ENCODE data around the gene CEP128. TPM values are rescaled to one million over a fixed set of nuclear protein-coding genes. Genes with fewer than 3 reads are reported as not detected.

CEP128 gene
- polyA plus RNA-seq, 1 of the 3 experiments (the other 2 are of a cell fraction): 1.2 TPM

- TF ChIP-seq ELF1 (IDR thresholded peaks at IDR 0.05): no peak
These were observed 436.8 kb downstream of the CEP128 start (continued) for GRCh38 chr14:80504781-80505180.

- Histone ChIP-seq H3K27me3 (ENCODE audit: insufficient read depth) (no peaks in the 10 kb centered on the region), H3K4me2 (no peak overlapping the region), H3K4me1 (ENCODE audit: control insufficient read depth in 1 of 2, insufficient read depth in 2 of 2, low read depth in 1 of 2, low read length in 1 of 2) (no peaks in the 10 kb centered on the region), H3K27ac (ENCODE audit: low read depth in 2 of 2, low read length in 1 of 2) (no peak overlapping the region), H3K79me2 (ENCODE audit: insufficient read depth) (no peaks in the 10 kb centered on the region), H3K9me3 (no peaks in the 10 kb centered on the region), H3K36me3 (replicated peaks in 1 of 2; ENCODE audit: control insufficient read depth in 1 of 2, insufficient read depth in 2 of 2, low read length in 1 of 2) (no peaks in the 10 kb centered on the region), H3K9ac (no peak overlapping the region), H2AFZ (ENCODE audit: low read depth) (no peak overlapping the region), H3K4me3 (ENCODE audit: low read depth in 2 of 2, low read length in 1 of 2) (no peak overlapping the region), H3K9me2 (0 out of 2 replicates have a peak, but pooled peaks cover 5% of the 10 kb centered on the region), H4K20me1 (ENCODE audit: insufficient read depth) (no peaks in the 10 kb centered on the region), H3F3A (replicated peaks; ENCODE audit: insufficient read depth) (no peaks in the 10 kb centered on the region)
- 97% methylated on average over 2 of the region's 2 CpGs for WGBS (ENCODE audit: low lambda C conversion rate)
- ChIA-PET POLR2A (no interaction called here), CTCF (no interaction called here)
- no peak for DNase-seq
- TF ChIP-seq CHD2 (IDR thresholded peaks at IDR 0.05; ENCODE audit: low read length, partially characterized antibody) (no peak), MEF2A (IDR thresholded peaks at IDR 0.05; ENCODE audit: borderline replicate concordance, low read depth) (no peak), GATA2 (CRISPR knock-in tag; IDR thresholded peaks at IDR 0.05) (no peak), YY1 (IDR thresholded peaks at IDR 0.05; ENCODE audit: low read depth) (no peak), SIN3A (IDR thresholded peaks at IDR 0.05; ENCODE audit: borderline replicate concordance, low read depth, low read length) (no peak), FOSL2 (IDR thresholded peaks at IDR 0.05; ENCODE audit: borderline replicate concordance, low read depth) (no peak), NRF1 (IDR thresholded peaks at IDR 0.05; ENCODE audit: low read depth, low read length) (no peak), RXRA (IDR thresholded peaks at IDR 0.05; ENCODE audit: borderline replicate concordance, low read depth) (no peak), RAD21 (IDR thresholded peaks at IDR 0.05; ENCODE audit: low read length) (no peak), TCF12 (IDR thresholded peaks at IDR 0.05) (no peak), NFIC (IDR thresholded peaks at IDR 0.05; ENCODE audit: borderline replicate concordance) (no peak), MAX (IDR thresholded peaks at IDR 0.05; ENCODE audit: low read depth) (no peak)
- TF ChIP-seq, protein P1, sequence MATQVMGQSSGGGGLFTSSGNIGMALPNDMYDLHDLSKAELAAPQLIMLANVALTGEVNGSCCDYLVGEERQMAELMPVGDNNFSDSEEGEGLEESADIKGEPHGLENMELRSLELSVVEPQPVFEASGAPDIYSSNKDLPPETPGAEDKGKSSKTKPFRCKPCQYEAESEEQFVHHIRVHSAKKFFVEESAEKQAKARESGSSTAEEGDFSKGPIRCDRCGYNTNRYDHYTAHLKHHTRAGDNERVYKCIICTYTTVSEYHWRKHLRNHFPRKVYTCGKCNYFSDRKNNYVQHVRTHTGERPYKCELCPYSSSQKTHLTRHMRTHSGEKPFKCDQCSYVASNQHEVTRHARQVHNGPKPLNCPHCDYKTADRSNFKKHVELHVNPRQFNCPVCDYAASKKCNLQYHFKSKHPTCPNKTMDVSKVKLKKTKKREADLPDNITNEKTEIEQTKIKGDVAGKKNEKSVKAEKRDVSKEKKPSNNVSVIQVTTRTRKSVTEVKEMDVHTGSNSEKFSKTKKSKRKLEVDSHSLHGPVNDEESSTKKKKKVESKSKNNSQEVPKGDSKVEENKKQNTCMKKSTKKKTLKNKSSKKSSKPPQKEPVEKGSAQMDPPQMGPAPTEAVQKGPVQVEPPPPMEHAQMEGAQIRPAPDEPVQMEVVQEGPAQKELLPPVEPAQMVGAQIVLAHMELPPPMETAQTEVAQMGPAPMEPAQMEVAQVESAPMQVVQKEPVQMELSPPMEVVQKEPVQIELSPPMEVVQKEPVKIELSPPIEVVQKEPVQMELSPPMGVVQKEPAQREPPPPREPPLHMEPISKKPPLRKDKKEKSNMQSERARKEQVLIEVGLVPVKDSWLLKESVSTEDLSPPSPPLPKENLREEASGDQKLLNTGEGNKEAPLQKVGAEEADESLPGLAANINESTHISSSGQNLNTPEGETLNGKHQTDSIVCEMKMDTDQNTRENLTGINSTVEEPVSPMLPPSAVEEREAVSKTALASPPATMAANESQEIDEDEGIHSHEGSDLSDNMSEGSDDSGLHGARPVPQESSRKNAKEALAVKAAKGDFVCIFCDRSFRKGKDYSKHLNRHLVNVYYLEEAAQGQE (IDR thresholded peaks at IDR 0.05; ENCODE audit: low read depth, low read length): no peak
These were observed 443.0 kb downstream of the CEP128 start for GRCh38 chr14:80498533-80498932.

GRCh38 chr14:80496090-80496489 lies 445.4 kb downstream of the CEP128 start:
- Histone ChIP-seq H3K79me2 (ENCODE audit: insufficient read depth) (no peaks in the 10 kb centered on the region), H3K9ac (no peak overlapping the region), H3K4me3 (ENCODE audit: low read depth in 2 of 2, low read length in 1 of 2) (no peak overlapping the region), H4K20me1 (ENCODE audit: insufficient read depth) (no peaks in the 10 kb centered on the region), H3F3A (replicated peaks; ENCODE audit: insufficient read depth) (no peaks in the 10 kb centered on the region), H3K9me3 (no peaks in the 10 kb centered on the region), H3K27ac (ENCODE audit: low read depth in 2 of 2, low read length in 1 of 2) (no peak overlapping the region), H3K4me2 (no peak overlapping the region), H3K27me3 (ENCODE audit: insufficient read depth) (no peaks in the 10 kb centered on the region), H2AFZ (ENCODE audit: low read depth) (no peak overlapping the region), H3K4me1 (ENCODE audit: control insufficient read depth in 1 of 2, insufficient read depth in 2 of 2, low read depth in 1 of 2, low read length in 1 of 2) (no peaks in the 10 kb centered on the region; a peak in 2 of 4 replicates), H3K9me2 (0 out of 2 replicates have a peak, but pooled peaks cover 5% of the 10 kb centered on the region), H3K36me3 (replicated peaks in 1 of 2; ENCODE audit: control insufficient read depth in 1 of 2, insufficient read depth in 2 of 2, low read length in 1 of 2) (no peaks in the 10 kb centered on the region)
- POLR2A ChIA-PET: no interaction called here
- CTCF ChIA-PET: interaction anchor here (0.6 kb wide), 1 partner anchor 14 kb away, joined by 3 read pairs; no protein-coding TSS in a partner anchor
- 97% methylated on average over 4 of the region's 4 CpGs for WGBS (ENCODE audit: low lambda C conversion rate)
- no peak for TF ChIP-seq YY1 (IDR thresholded peaks at IDR 0.05; ENCODE audit: low read depth)
- no peak for TF ChIP-seq RCOR1 (IDR thresholded peaks at IDR 0.05; ENCODE audit: low read length)
- no peak for TF ChIP-seq FOXM1 (IDR thresholded peaks at IDR 0.05; ENCODE audit: low read depth)
- DNase-seq: no peak

Data from SK-N-SH (cell line).